ENCODE results near the gene SIRPB1. TPM values are rescaled to one million over a fixed set of nuclear protein-coding genes. Genes with fewer than 3 reads are reported as not detected.
"Not testable (repeated sequence)": the region's sequence is repeated elsewhere in the genome, so short reads cannot be mapped to it uniquely, and the experiment has no call there.

SIRPB1 gene
- polyA plus RNA-seq, 1 donor: 1.6 TPM

GRCh38 chr20:1656844-1657243 is 37.0 kb upstream of the SIRPB1 start:
- Histone ChIP-seq H3K4me1 (ENCODE audit: control insufficient read depth, insufficient read depth, low read length) (no peaks in the 10 kb centered on the region), H3K4me3 (ENCODE audit: low read length) (no peak overlapping the region), H3K27ac (ENCODE audit: low read length) (no peak overlapping the region), H3K9me3 (ENCODE audit: control insufficient read depth, low read depth, low read length) (no peaks in the 10 kb centered on the region), H3K27me3 (ENCODE audit: control insufficient read depth, insufficient read depth, low read length) (no peaks in the 10 kb centered on the region), H3K36me3 (ENCODE audit: control insufficient read depth, insufficient read depth, low read length) (no peaks in the 10 kb centered on the region)
- no peak for DNase-seq
- 100% methylated on average over 3 of the region's 5 CpGs for WGBS (ENCODE audit: insufficient coverage, low lambda C conversion rate)

GRCh38 chr20:1654996-1655395 is 35.2 kb upstream of the SIRPB1 start:
- DNase-seq: no peak
- Histone ChIP-seq H3K4me3 (ENCODE audit: low read length) (no peak overlapping the region), H3K4me1 (ENCODE audit: control insufficient read depth, insufficient read depth, low read length) (no peaks in the 10 kb centered on the region), H3K36me3 (ENCODE audit: control insufficient read depth, insufficient read depth, low read length) (no peaks in the 10 kb centered on the region), H3K27me3 (ENCODE audit: control insufficient read depth, insufficient read depth, low read length) (no peaks in the 10 kb centered on the region), H3K27ac (ENCODE audit: low read length) (no peak overlapping the region), H3K9me3 (ENCODE audit: control insufficient read depth, low read depth, low read length) (no peaks in the 10 kb centered on the region)

- Histone ChIP-seq H3K4me1 (ENCODE audit: control insufficient read depth, insufficient read depth, low read length) (no peaks in the 10 kb centered on the region), H3K9me3 (ENCODE audit: control insufficient read depth, low read depth, low read length) (no peaks in the 10 kb centered on the region), H3K4me3 (ENCODE audit: low read length) (no peak overlapping the region), H3K27ac (ENCODE audit: low read length) (no peak overlapping the region), H3K27me3 (ENCODE audit: control insufficient read depth, insufficient read depth, low read length) (no peaks in the 10 kb centered on the region), H3K36me3 (ENCODE audit: control insufficient read depth, insufficient read depth, low read length) (no peaks in the 10 kb centered on the region)
- no peak for DNase-seq
- 80% methylated on average over 1 of the region's 3 CpGs for WGBS (ENCODE audit: insufficient coverage, low lambda C conversion rate)
These were observed 33.2 kb upstream of the SIRPB1 start for GRCh38 chr20:1652960-1653359.

- WGBS (ENCODE audit: insufficient coverage, low lambda C conversion rate): no CpG with 5 or more reads among the region's 1 CpG
- H3K36me3 ChIP-seq (ENCODE audit: control insufficient read depth, insufficient read depth, low read length): no peaks in the 10 kb centered on the region
- no peaks in the 10 kb centered on the region for H3K27me3 ChIP-seq (ENCODE audit: control insufficient read depth, insufficient read depth, low read length)
- no peaks in the 10 kb centered on the region for H3K4me1 ChIP-seq (ENCODE audit: control insufficient read depth, insufficient read depth, low read length)
- no peak overlapping the region for H3K4me3 ChIP-seq (ENCODE audit: low read length)
- H3K9me3 ChIP-seq (ENCODE audit: control insufficient read depth, low read depth, low read length): no peaks in the 10 kb centered on the region
- H3K27ac ChIP-seq (ENCODE audit: low read length): no peak overlapping the region
- DNase-seq: no peak
These were observed 32.3 kb upstream of the SIRPB1 start for GRCh38 chr20:1652104-1652503.

- no peaks in the 10 kb centered on the region for H3K9me3 ChIP-seq (ENCODE audit: control insufficient read depth, low read depth, low read length)
- WGBS (ENCODE audit: insufficient coverage, low lambda C conversion rate): 100% methylated on average over 1 of the region's 3 CpGs
- H3K27ac ChIP-seq (ENCODE audit: low read length): no peak overlapping the region
- no peak overlapping the region for H3K4me3 ChIP-seq (ENCODE audit: low read length)
- no peaks in the 10 kb centered on the region for H3K36me3 ChIP-seq (ENCODE audit: control insufficient read depth, insufficient read depth, low read length)
- no peak for DNase-seq
- H3K4me1 ChIP-seq (ENCODE audit: control insufficient read depth, insufficient read depth, low read length): no peaks in the 10 kb centered on the region
- H3K27me3 ChIP-seq (ENCODE audit: control insufficient read depth, insufficient read depth, low read length): no peaks in the 10 kb centered on the region
These were observed 31.7 kb upstream of the SIRPB1 start for GRCh38 chr20:1651268-1652058.

GRCh38 chr20:1648101-1648500 is 28.3 kb upstream of the SIRPB1 start:
- H3K9me3 ChIP-seq (ENCODE audit: control insufficient read depth, low read depth, low read length): no peaks in the 10 kb centered on the region
- H3K36me3 ChIP-seq (ENCODE audit: control insufficient read depth, insufficient read depth, low read length): no peaks in the 10 kb centered on the region
- WGBS (ENCODE audit: insufficient coverage, low lambda C conversion rate): no CpG with 5 or more reads among the region's 5 CpGs
- H3K4me3 ChIP-seq (ENCODE audit: low read length): no peak overlapping the region
- no peak overlapping the region for H3K27ac ChIP-seq (ENCODE audit: low read length)
- no peaks in the 10 kb centered on the region for H3K4me1 ChIP-seq (ENCODE audit: control insufficient read depth, insufficient read depth, low read length)
- DNase-seq: no peak
- no peaks in the 10 kb centered on the region for H3K27me3 ChIP-seq (ENCODE audit: control insufficient read depth, insufficient read depth, low read length)

GRCh38 chr20:1646975-1647431 is 27.2 kb upstream of the SIRPB1 start:
- WGBS (ENCODE audit: insufficient coverage, low lambda C conversion rate): no CpG with 5 or more reads among the region's 3 CpGs
- no peak for DNase-seq
- Histone ChIP-seq H3K36me3 (ENCODE audit: control insufficient read depth, insufficient read depth, low read length) (no peaks in the 10 kb centered on the region), H3K27me3 (ENCODE audit: control insufficient read depth, insufficient read depth, low read length) (no peaks in the 10 kb centered on the region), H3K4me3 (ENCODE audit: low read length) (no peak overlapping the region), H3K27ac (ENCODE audit: low read length) (no peak overlapping the region), H3K9me3 (ENCODE audit: control insufficient read depth, low read depth, low read length) (no peaks in the 10 kb centered on the region), H3K4me1 (ENCODE audit: control insufficient read depth, insufficient read depth, low read length) (no peaks in the 10 kb centered on the region)

- WGBS (ENCODE audit: insufficient coverage, low lambda C conversion rate): 100% methylated on average over 2 of the region's 8 CpGs
- Histone ChIP-seq H3K27ac (ENCODE audit: low read length) (no peak overlapping the region), H3K4me1 (ENCODE audit: control insufficient read depth, insufficient read depth, low read length) (no peaks in the 10 kb centered on the region), H3K9me3 (ENCODE audit: control insufficient read depth, low read depth, low read length) (no peaks in the 10 kb centered on the region), H3K36me3 (ENCODE audit: control insufficient read depth, insufficient read depth, low read length) (no peaks in the 10 kb centered on the region), H3K4me3 (ENCODE audit: low read length) (no peak overlapping the region), H3K27me3 (ENCODE audit: control insufficient read depth, insufficient read depth, low read length) (no peaks in the 10 kb centered on the region)
- DNase-seq: no peak
These were observed 24.5 kb upstream of the SIRPB1 start for GRCh38 chr20:1644101-1644962.

GRCh38 chr20:1638643-1639042 is 18.8 kb upstream of the SIRPB1 start:
- H3K4me1 ChIP-seq (ENCODE audit: control insufficient read depth, insufficient read depth, low read length); H3K27ac ChIP-seq (ENCODE audit: low read length); H3K36me3 ChIP-seq (ENCODE audit: control insufficient read depth, insufficient read depth, low read length); DNase-seq; H3K4me3 ChIP-seq (ENCODE audit: low read length); H3K9me3 ChIP-seq (ENCODE audit: control insufficient read depth, low read depth, low read length); H3K27me3 ChIP-seq (ENCODE audit: control insufficient read depth, insufficient read depth, low read length): not testable (repeated sequence)
- WGBS (ENCODE audit: insufficient coverage, low lambda C conversion rate): no CpG with 5 or more reads among the region's 2 CpGs

- H3K4me3 ChIP-seq (ENCODE audit: low read length): no peak overlapping the region
- no peak overlapping the region for H3K27ac ChIP-seq (ENCODE audit: low read length)
- no peaks in the 10 kb centered on the region for H3K4me1 ChIP-seq (ENCODE audit: control insufficient read depth, insufficient read depth, low read length)
- no CpG with 5 or more reads among the region's 2 CpGs for WGBS (ENCODE audit: insufficient coverage, low lambda C conversion rate)
- no peak for DNase-seq
- no peaks in the 10 kb centered on the region for H3K36me3 ChIP-seq (ENCODE audit: control insufficient read depth, insufficient read depth, low read length)
- H3K27me3 ChIP-seq (ENCODE audit: control insufficient read depth, insufficient read depth, low read length): no peaks in the 10 kb centered on the region
- no peaks in the 10 kb centered on the region for H3K9me3 ChIP-seq (ENCODE audit: control insufficient read depth, low read depth, low read length)
These were observed 17.9 kb upstream of the SIRPB1 start for GRCh38 chr20:1637755-1638154.

Measured in large intestine (tissue), 3 donors.